GM12878 (cell line): ENCODE data around the gene RANBP6. TPM values are rescaled to one million over a fixed set of nuclear protein-coding genes. Genes with fewer than 3 reads are reported as not detected.

Source experiments
- ATAC-seq: fragments of 200-7000 bp; cut with Tn5 transposase; 3 replicates; pipeline ENCODE4 v1.9.1; 2020; ENCODE audit warnings: mild to moderate bottlenecking, moderate library complexity
- BruUV-seq: library from RNA; stranded (reverse); fragments of 400-500 nt; replicated peaks from 2 replicates; lab custom pipeline; 2021; lab: Mats Ljungman, UMichigan
- CTCF ChIA-PET: fragments of 300-600 bp; sonication (Branson Sonifier 250); formaldehyde crosslinking; extraction: SDS; loops from one replicate; lab custom pipeline; 2021; ENCODE audit warnings: inconsistent platforms; lab: Yijun Ruan, JAX
- POLR2A ChIA-PET: fragments of 350-600 bp; formaldehyde crosslinking; extraction: SDS; loops from one replicate; lab custom pipeline; 2021; ENCODE audit warnings: inconsistent platforms; lab: Charles Lee
- RAD21 ChIA-PET: fragments of 300-600 bp; sonication (Branson Sonifier 250); formaldehyde crosslinking; loops from one replicate; lab custom pipeline; 2023; ENCODE audit warnings: antibody characterized with exemption; ENCODE audit not compliant: unreplicated experiment; lab: Charles Lee
- SMC1A ChIA-PET: fragments of 300-600 bp; sonication (Branson Sonifier 250); formaldehyde crosslinking; loops from one replicate; lab custom pipeline; 2023; ENCODE audit not compliant: unreplicated experiment, uncharacterized antibody; lab: Charles Lee
- DNase-seq: peaks from one replicate; pipeline ENCODE4 v3.0.0-alpha.2; 2011; ENCODE audit warnings: low read depth, low spot score
- FAIRE-seq: peaks from 3 replicates; lab custom pipeline; 2011; peaks lifted over from hg19 to GRCh38; lab: Jason Lieb, UNC
- H2AFZ ChIP-seq: 2 replicates; pipeline ENCODE4 v1.6.0; 2011; ENCODE audit warnings: low read depth, low read length, control low read depth; ENCODE audit not compliant: control insufficient read depth
- H3K27ac ChIP-seq: 2 replicates; pipeline ENCODE4 v1.5.1; 2011; ENCODE audit warnings: control low read depth; ENCODE audit not compliant: control insufficient read depth, insufficient read depth
- H3K27me3 ChIP-seq, 2 experiments: replicated peaks in 1 of 2; 2 replicates each; pipeline versions ENCODE4 v1.6.0 to v1.6.1; 2011; ENCODE audit warnings: low read length in 1 of 2; ENCODE audit not compliant: control insufficient read depth in 2 of 2, insufficient read depth in 2 of 2
- H3K36me3 ChIP-seq, 2 experiments: 2 replicates each; pipeline ENCODE4 v1.5.1; 2011; ENCODE audit warnings: low read length in 1 of 2; ENCODE audit not compliant: control insufficient read depth in 2 of 2, insufficient read depth in 2 of 2
- H3K4me1 ChIP-seq: 2 replicates; pipeline ENCODE4 v1.6.1; 2011; ENCODE audit warnings: mild to moderate bottlenecking, low read length, moderate library complexity, mixed read lengths; ENCODE audit not compliant: control insufficient read depth, insufficient read depth
- H3K4me2 ChIP-seq: 2 replicates; pipeline ENCODE4 v1.6.0; 2011; ENCODE audit warnings: control low read depth; ENCODE audit not compliant: control insufficient read depth, insufficient read depth
- H3K4me3 ChIP-seq: fragments of 200-600 bp; sonication (generic); 2 replicates; pipeline ENCODE4 v1.5.1; 2016
- H3K79me2 ChIP-seq: 2 replicates; pipeline ENCODE4 v1.6.0; 2011; ENCODE audit warnings: low read length; ENCODE audit not compliant: control insufficient read depth, insufficient read depth
- H3K9ac ChIP-seq: 2 replicates; pipeline ENCODE4 v1.8.0; 2011; ENCODE audit warnings: low read length, control low read depth, mixed read lengths; ENCODE audit not compliant: control insufficient read depth, insufficient read depth
- H3K9me3 ChIP-seq: replicated peaks from 3 replicates; pipeline ENCODE4 v1.5.1; 2011; ENCODE audit warnings: mild to moderate bottlenecking, low read length; ENCODE audit not compliant: control insufficient read depth, insufficient read depth
- H4K20me1 ChIP-seq: 2 replicates; pipeline ENCODE4 v1.6.0; 2011; ENCODE audit not compliant: control insufficient read depth, insufficient read depth
- BCL11A ChIP-seq: IDR thresholded peaks from 2 replicates; pipeline ENCODE4 v1.6.1; 2011; ENCODE audit warnings: low read depth, low read length
- FOXK2 ChIP-seq: fragments of 450-650 bp; IDR thresholded peaks from 2 replicates; pipeline ENCODE4 v1.6.1; 2017; ENCODE audit warnings: mild to moderate bottlenecking, moderate library complexity
- FOXM1 ChIP-seq: IDR thresholded peaks from 2 replicates; pipeline ENCODE4 v1.6.1; 2012; ENCODE audit warnings: low read depth, mild to moderate bottlenecking, inconsistent platforms, low read length, moderate library complexity
- RAD21 ChIP-seq: IDR thresholded peaks from 2 replicates; pipeline ENCODE4 v1.6.1; 2011; ENCODE audit warnings: mild to moderate bottlenecking, low read depth, low read length, moderate library complexity; ENCODE audit not compliant: insufficient read depth
- SMC3 ChIP-seq: IDR thresholded peaks from 2 replicates; pipeline ENCODE4 v1.6.1; 2011; ENCODE audit warnings: low read length, improper control_type of control experiment, borderline replicate concordance
- YY1 ChIP-seq: IDR thresholded peaks from 2 replicates; pipeline ENCODE4 v1.6.1; 2011; ENCODE audit warnings: low read depth, mild to moderate bottlenecking, low read length
- ZNF24 ChIP-seq: fragments of 450-650 bp; IDR thresholded peaks from 2 replicates; pipeline ENCODE4 v1.6.1; 2017; ENCODE audit warnings: antibody characterized with exemption, mild to moderate bottlenecking
- WGBS: methylation state at CpG from one replicate; pipeline ENCODE4 v1.1.6; 2016; ENCODE audit warnings: low lambda C conversion rate; ENCODE audit not compliant: insufficient replicate concordance, insufficient coverage; ENCODE audit errors: missing lambda C conversion rate; 5-methylcytosine and 5-hydroxymethylcytosine counted together
- in situ Hi-C: fragments of 300-500 bp; cut with MboI; formaldehyde crosslinking; loops from 9 replicates; pipeline ENCODE4 v1.14.3; 2018; ENCODE audit warnings: mixed read lengths
- intact Hi-C: fragments of 100-400 bp; cut with micrococcal nuclease; formaldehyde crosslinking; loops from one replicate; pipeline ENCODE4 v1.14.2; 2022; ENCODE audit not compliant: unreplicated experiment
- polyA plus RNA-seq, 11 experiments: library from polyadenylated mRNA; depleted of rRNA in 4 of 11; unstranded in 6 of 11; stranded (reverse) in 5 of 11; fragments of >200 nt; fragmentation: Nextera tagmentation in 4 of 11; fragmentation: Illumina TruSeq in 1 of 11; extraction: Ambion mirVana in 4 of 11; extraction: Trizol in 1 of 11; gene quantifications; 1 replicate in 1 of 11; 2 replicates in 10 of 11; pipeline versions ENCODE4 v1.2.1 to v1.2.3, GENCODE V29; 2011 to 2016; ENCODE audit warnings: inconsistent platforms in 2 of 11, missing spikeins in 2 of 11, low read depth in 1 of 11
- total RNA-seq, 4 experiments: library from RNA; depleted of rRNA in 3 of 4; stranded (reverse); fragments of >200 nt in 3 of 4; fragmentation: Illumina TruSeq in 1 of 4; extraction: Trizol in 1 of 4; gene quantifications; 2 replicates each; pipeline versions ENCODE4 v1.2.1 to v1.2.3, GENCODE V29; 2013 to 2021
- TF ChIP-seq, protein P1 (sequence below), 3 experiments: IDR thresholded peaks in 2 of 3; conservative IDR thresholded peaks in 1 of 3; 2 replicates each; pipeline ENCODE4 v1.5.1; 2011; ENCODE audit warnings: low read depth in 3 of 3, low read length in 3 of 3, mild to moderate bottlenecking in 3 of 3, control low read depth in 2 of 3, moderate library complexity in 2 of 3, inconsistent platforms in 1 of 3, mixed read lengths in 1 of 3; ENCODE audit not compliant: control insufficient read depth in 2 of 3, insufficient read depth in 1 of 3; ENCODE audit errors: extremely low read depth in 1 of 3
- TF ChIP-seq, protein P2 (sequence below): fragments of 450-650 bp; IDR thresholded peaks from 2 replicates; pipeline ENCODE4 v1.6.1; 2018; ENCODE audit warnings: mild to moderate bottlenecking, low read depth, moderate library complexity; ENCODE audit not compliant: partially characterized antibody

RANBP6 gene
- total and polyA plus RNA-seq, 10 of the 15 experiments (the other 5 are each of a cell fraction or from before 2014, with no cell fraction given), result 10.9 to 26.9 (median 19.4) TPM

DNA sequence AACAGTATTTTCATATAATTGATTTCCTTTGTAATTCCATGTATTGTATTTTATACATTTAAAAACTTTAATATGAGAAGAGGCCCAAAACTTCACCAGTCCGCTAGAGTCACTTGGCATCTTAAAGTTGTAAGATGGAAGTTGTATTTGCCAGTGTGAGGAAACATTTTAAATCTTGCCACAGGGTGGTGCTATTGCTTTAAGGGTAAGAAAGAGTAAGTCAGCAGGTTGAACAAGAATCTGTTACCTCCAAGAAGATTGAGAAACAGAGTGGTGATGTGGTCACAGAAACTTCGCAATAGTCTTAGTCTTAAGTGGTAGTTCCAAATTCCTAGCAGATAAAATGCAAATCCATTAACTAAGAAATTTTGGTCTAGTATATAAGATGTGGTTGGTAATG is 39.8 kb upstream of the RANBP6 start:
- in situ Hi-C loops, result no loop called here
- Histone ChIP-seq H2AFZ (peak overlapping the region; percentile 62), H3K79me2 (no peaks in the 10 kb centered on the region), H4K20me1 (no peaks in the 10 kb centered on the region), H3K9me3 (no peaks in the 10 kb centered on the region), H3K4me1 (peaks cover 19% of the 10 kb centered on the region)
- ChIA-PET RAD21 (interaction anchor here (0.7 to 5.0 kb wide), 4 partner anchors 40 to 251 kb away, joined by 3 to 91 read pairs (median 6); partner anchors contain the start of gene RANBP6), POLR2A (no interaction called here)
- no TSS peak for BruUV-seq
- TF ChIP-seq BCL11A, result no peak
- peak; percentile 88 for TF ChIP-seq SMC3
- TF ChIP-seq, protein P1, sequence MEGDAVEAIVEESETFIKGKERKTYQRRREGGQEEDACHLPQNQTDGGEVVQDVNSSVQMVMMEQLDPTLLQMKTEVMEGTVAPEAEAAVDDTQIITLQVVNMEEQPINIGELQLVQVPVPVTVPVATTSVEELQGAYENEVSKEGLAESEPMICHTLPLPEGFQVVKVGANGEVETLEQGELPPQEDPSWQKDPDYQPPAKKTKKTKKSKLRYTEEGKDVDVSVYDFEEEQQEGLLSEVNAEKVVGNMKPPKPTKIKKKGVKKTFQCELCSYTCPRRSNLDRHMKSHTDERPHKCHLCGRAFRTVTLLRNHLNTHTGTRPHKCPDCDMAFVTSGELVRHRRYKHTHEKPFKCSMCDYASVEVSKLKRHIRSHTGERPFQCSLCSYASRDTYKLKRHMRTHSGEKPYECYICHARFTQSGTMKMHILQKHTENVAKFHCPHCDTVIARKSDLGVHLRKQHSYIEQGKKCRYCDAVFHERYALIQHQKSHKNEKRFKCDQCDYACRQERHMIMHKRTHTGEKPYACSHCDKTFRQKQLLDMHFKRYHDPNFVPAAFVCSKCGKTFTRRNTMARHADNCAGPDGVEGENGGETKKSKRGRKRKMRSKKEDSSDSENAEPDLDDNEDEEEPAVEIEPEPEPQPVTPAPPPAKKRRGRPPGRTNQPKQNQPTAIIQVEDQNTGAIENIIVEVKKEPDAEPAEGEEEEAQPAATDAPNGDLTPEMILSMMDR (IDR thresholded peaks at IDR 0.05 in 2 of 3, conservative IDR thresholded peaks at IDR 0.05 in 1 of 3; ENCODE audit: control insufficient read depth in 2 of 3, extremely low read depth in 1 of 3, insufficient read depth in 1 of 3, low read depth in 3 of 3, low read length in 3 of 3), result peak; percentile 51 to 79 (median 64); a peak in 5 of 6 replicates
- 0 out of 2 replicates have a peak, but pooled peaks have one; percentile 21 for TF ChIP-seq FOXM1
- TF ChIP-seq RAD21, result peak; percentile 96
- TF ChIP-seq YY1, result peak; percentile 35; the same call in 1 of the 2 replicates
- TF ChIP-seq, protein P2, sequence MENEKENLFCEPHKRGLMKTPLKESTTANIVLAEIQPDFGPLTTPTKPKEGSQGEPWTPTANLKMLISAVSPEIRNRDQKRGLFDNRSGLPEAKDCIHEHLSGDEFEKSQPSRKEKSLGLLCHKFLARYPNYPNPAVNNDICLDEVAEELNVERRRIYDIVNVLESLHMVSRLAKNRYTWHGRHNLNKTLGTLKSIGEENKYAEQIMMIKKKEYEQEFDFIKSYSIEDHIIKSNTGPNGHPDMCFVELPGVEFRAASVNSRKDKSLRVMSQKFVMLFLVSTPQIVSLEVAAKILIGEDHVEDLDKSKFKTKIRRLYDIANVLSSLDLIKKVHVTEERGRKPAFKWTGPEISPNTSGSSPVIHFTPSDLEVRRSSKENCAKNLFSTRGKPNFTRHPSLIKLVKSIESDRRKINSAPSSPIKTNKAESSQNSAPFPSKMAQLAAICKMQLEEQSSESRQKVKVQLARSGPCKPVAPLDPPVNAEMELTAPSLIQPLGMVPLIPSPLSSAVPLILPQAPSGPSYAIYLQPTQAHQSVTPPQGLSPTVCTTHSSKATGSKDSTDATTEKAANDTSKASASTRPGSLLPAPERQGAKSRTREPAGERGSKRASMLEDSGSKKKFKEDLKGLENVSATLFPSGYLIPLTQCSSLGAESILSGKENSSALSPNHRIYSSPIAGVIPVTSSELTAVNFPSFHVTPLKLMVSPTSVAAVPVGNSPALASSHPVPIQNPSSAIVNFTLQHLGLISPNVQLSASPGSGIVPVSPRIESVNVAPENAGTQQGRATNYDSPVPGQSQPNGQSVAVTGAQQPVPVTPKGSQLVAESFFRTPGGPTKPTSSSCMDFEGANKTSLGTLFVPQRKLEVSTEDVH, result peak; percentile 41
- TF ChIP-seq FOXK2, result no peak
- 0 out of 2 replicates have a peak, but pooled peaks have one; percentile 6 for TF ChIP-seq ZNF24
- TF ChIP-seq, all 136 proteins: peak for 7
- no peaks in the 10 kb centered on the region for H3K27me3 ChIP-seq
- H3K36me3 ChIP-seq, result no peaks in the 10 kb centered on the region
- DNase-seq (peak; percentile 58), ATAC-seq (peak; percentile 84), FAIRE-seq (peak; percentile 38)
- CTCF ChIA-PET, result interaction anchor here (0.6 to 13.5 kb wide), 11 partner anchors 9 to 252 kb away, joined by 3 to 288 read pairs (median 19); no protein-coding TSS in a partner anchor
- H3K4me3 ChIP-seq, result no peak overlapping the region
- intact Hi-C loops, result loop anchor here (1.0 to 10.0 kb wide), 3 partner anchors 132 to 510 kb away; no protein-coding TSS in a partner anchor
- H3K9ac ChIP-seq, result no peak overlapping the region
- WGBS, result 4% methylated on average over 2 of the region's 2 CpGs
- no peak overlapping the region for H3K27ac ChIP-seq
- H3K4me2 ChIP-seq, result no peak overlapping the region
- SMC1A ChIA-PET, result interaction anchor here (0.8 to 4.0 kb wide), 7 partner anchors 12 to 251 kb away, joined by 3 to 62 read pairs (median 6); no protein-coding TSS in a partner anchor
